SK-N-DZ (cell line): Measurements from ENCODE around the gene NUDT4B. TPM values are rescaled to one million over a fixed set of nuclear protein-coding genes. Genes with fewer than 3 reads are reported as not detected.
"Not testable (repeated sequence)": the region's sequence is repeated elsewhere in the genome, so short reads cannot be mapped to it uniquely, and the experiment has no call there.

Source experiments
- DNase-seq: peaks from one replicate; pipeline ENCODE4 v3.0.0-alpha.2; 2015; ENCODE audit warnings: low spot score
- polyA plus RNA-seq, 2 experiments: library from polyadenylated mRNA; depleted of rRNA; stranded (reverse); fragments of >200 nt; gene quantifications; 2 replicates each; pipeline ENCODE4 v1.2.3, GENCODE V29; 2014

The NUDT4B gene
- polyA plus RNA-seq (2014; cell fraction: cytosol; rRNA removed): 2.9 and 9.7 TPM in 2 replicates
- 4.0 and 4.6 TPM in 2 replicates for polyA plus RNA-seq (2014; cell fraction: nucleus; rRNA removed)

GRCh38 chr1:148748563-148749334 lies at the start of gene NUDT4B:
NUDT4B (plus strand) TSS chr1:148748774; CDS start chr1:148748953, 179 bp downstream.
- not testable (repeated sequence) for DNase-seq

GRCh38 chr1:148699357-148699756 lies 49.2 kb upstream of the NUDT4B start:
- not testable (repeated sequence) for DNase-seq

GRCh38 chr1:148702242-148702641 lies 46.3 kb upstream of the NUDT4B start:
- not testable (repeated sequence) for DNase-seq

DNA sequence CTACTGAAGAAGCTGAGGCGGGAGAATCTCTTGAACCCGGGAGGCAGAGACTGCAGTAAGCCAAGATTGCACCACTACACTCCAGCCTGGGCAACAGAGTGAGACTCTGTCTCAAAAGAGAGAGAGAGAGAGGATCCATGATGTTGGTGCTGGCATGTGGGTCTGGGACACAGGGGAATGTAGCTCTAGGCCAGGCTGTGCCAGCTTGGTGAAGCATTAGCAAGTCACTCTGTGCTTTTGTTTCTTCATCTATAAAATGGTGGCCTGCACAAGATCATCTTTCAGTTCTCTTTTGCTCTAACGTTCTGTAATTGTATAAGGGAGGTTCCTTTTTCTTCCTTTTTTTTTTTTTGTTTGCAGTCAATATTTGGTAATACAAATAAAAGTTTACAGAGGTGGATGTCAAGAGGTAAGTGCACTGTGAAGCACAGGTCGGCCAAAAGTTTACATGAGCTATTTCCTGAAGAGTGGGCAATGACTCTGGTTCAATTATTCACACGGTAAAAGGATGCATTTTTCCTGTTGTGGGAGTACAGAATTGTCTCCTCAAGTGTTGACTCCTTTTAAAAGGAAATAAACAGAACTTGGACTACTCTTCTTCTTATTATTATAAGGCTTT lies 44.5 kb upstream of the NUDT4B start:
- DNase-seq: not testable (repeated sequence)

DNA sequence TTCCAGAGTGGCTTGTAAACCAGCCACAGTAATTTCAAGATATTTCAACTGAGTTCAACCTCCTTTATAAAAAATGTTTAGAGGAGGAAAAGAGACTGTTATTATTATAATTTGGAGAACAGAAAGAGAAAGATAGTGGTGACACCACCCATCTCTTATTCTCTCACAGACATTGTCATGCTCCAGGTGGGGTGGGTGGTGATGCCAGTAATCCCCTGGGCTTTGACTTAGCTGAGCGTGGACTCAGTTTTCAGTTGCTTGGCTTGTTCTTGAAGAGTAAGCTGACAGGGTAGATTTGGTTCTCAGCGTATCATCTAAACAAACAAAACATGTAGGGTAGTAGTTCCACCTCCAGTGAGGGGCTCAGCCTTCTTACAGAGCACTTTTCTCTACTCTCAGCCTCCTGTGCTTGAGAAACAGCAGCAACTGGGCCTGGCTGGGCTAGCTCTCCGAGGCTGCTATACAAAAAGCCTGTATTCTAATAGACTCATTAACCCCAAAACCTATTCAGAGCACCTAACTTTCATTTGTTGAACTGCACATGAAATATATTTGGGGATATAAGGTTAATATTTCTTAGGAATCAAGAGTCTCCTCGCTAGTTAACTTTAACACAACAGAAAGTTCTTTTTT lies 43.1 kb upstream of the NUDT4B start:
- not testable (repeated sequence) for DNase-seq

DNA sequence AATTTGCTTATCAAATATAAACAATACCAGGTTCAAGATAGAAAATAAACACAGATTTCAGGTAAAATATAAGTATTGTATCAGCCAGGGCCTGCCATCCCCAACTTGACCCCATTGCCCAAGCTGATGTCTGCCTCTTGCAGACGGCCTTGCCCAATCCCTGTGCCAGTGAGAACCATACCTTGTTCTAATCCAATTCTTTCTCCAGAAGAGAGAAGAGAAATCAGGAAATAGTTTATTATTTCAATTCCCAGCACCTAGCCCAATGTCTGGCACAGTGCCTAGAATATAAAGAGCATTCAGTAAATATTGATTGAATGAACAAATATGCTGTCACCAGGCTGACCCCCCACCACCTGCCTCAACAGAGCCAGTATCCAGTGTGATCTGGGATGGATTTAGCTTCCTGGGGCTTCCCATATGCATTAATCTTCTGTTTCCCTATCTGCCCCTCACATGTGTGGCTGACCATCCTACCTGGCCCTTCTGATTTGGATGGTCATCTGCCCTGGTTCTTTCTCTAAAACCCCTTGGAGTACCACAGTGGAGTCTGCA lies 39.7 kb upstream of the NUDT4B start:
- not testable (repeated sequence) for DNase-seq

DNA sequence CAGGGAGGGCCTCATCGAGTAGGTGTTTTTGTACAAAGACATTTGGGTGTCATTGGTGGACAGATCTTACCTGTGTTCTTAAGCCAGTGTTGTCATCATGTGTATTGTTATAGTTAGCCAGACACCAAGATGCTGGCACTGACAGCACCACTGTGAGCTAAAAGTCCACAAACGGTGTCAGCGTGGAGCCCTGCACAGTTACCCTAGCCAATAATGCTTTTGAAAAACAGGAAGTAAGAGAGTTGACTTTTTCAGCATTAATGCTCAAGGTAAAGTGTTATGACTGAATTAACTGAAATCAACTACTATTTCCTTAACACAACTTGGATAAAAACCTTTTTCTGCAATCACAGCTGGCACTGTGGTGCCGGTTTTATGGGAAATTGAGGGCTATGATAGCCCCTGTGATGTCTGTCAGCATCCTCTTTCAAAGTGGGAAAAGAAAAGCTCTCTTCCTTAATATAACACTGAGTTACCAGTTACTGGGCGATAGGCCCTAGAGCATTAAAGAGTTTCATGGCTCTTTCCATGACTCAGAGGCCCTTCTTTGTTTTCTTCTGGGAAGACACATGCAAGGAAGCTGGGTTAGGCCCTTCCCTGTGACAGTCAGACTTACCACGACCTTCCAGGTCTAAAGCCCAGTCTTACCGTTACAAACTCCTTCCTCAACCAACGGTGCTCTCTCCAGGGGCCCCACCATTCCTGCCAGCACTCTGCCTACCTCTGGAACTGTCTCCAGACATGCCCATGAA lies 37.6 kb upstream of the NUDT4B start:
- not testable (repeated sequence) for DNase-seq

- not testable (repeated sequence) for DNase-seq
These were observed 36.2 kb upstream of the NUDT4B start for GRCh38 chr1:148712353-148712752.

- DNase-seq: not testable (repeated sequence)
These were observed 33.1 kb upstream of the NUDT4B start for GRCh38 chr1:148715518-148715917.

DNA sequence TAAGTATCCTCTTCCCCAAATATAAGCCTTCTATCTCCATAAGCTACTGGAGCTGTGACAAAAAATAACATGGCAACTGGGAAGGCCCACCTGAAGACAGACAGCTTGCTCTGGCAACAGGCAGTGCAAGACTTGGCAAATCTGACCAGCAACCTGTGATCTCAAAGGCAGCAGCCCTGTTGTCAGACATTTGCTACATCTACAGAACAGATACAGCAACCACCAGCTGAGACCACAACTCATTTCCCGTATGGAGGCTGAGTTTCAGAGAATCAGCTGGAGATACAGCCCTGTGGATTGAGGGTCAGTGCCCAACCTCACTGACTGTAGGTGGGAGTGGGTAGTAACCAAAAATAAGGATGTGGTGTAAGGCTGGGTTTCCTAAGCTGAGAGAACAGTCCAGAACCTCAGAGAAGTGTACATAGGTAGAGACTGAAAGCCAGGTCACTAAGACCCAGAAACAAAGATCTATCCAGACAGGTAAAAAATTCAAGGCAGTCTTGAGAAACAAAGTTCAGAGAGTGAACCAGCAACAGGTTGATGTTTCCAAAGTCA lies 31.5 kb upstream of the NUDT4B start:
- DNase-seq: not testable (repeated sequence)

DNA sequence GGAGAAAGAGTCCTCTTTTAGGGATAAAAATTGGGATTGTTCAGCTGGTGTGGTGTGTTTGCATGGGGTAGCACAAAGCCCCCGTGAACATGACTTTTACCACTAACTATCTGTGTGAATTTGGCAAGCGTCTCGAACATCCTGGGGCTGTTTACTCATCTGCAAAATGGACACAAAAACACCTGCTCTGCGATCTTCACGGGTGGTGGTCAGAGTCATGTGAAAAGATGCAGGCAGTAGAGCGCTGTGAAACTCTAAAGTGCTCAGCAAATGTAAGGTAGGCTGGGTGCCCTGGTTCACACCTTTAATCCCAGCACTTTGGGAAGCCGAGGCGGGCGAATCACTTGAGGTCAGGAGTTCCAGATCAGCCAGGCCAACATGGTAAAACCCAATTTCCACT lies 27.7 kb upstream of the NUDT4B start:
- not testable (repeated sequence) for DNase-seq

DNA sequence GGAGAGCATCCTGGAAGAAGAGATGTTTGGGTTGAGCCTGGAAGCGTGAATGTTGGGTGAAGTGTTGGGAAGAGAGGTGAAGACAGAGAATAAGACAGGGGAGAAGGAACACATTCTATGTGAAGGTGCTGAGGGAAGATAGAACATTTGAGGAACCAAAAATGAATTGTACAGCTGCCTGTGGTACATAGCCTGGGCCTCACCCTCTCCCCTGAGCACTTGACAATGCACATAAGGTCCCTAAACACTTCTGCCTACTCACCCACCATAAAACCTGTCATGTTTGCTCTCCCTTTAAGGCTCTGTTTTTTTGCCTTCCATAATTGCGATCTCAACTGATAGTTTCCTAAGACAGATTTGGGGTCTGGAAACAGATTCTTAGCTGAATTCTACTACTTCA lies 25.8 kb upstream of the NUDT4B start:
- not testable (repeated sequence) for DNase-seq

DNA sequence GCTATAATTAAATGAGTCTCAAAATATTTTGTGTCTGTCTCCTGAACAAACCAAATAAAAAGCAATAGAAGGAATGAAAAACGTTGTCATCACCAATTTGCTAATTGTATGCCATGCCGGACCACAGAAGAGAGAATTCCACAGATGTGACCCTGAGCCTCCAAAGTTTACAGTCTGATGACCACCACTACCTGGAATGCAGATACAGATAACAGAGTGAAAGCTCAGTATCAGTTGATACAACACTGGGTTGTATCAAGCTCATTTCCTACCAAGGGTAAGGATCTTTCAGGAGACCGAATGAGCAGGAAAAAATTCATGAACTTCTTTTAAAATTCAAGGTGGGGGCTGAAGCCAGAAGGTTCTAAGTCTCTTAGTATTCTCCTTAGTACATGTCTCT lies 25.1 kb upstream of the NUDT4B start:
- not testable (repeated sequence) for DNase-seq

- not testable (repeated sequence) for DNase-seq
These were observed 23.7 kb upstream of the NUDT4B start for GRCh38 chr1:148724872-148725271.

GRCh38 chr1:148727862-148728261 lies 20.7 kb upstream of the NUDT4B start:
- not testable (repeated sequence) for DNase-seq

DNA sequence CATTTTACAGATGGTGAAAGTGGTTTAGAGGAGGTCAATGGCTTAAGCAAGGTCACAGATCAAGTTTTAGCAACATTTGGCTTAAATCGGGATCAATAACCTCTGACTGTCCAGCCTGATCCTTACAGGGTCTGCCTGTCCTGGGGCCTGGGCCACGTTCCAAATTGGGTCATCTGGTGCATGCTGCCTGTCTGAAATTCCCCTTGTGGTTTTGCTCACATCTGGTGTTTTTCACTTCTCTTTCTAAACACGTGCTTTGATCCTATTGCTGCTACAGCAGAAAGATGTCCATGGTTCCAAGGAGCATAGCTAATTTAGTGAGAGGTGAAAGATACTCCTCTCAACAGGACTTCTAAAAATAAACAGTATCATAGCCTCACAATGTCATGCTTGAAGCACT lies 19.4 kb upstream of the NUDT4B start:
- DNase-seq: not testable (repeated sequence)

DNA sequence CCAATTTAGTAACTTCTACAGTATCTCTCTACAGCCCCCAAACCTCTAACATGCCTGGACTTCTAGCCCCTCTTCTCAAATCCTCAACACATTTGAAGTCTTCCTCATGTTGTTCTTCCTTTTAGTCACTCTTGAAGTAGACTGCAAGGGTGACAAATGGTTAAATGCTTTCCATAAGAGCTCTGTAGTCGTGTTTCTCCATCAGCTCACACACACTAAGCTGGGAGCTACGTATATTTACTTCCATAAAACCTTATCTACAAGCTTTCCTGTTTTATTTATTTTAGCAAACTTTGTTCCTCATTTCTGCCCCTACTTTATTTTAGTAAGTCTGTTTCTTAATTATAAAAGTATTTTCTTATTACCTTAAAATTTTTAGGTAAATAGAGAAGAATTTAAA lies 19.0 kb upstream of the NUDT4B start:
- not testable (repeated sequence) for DNase-seq

DNA sequence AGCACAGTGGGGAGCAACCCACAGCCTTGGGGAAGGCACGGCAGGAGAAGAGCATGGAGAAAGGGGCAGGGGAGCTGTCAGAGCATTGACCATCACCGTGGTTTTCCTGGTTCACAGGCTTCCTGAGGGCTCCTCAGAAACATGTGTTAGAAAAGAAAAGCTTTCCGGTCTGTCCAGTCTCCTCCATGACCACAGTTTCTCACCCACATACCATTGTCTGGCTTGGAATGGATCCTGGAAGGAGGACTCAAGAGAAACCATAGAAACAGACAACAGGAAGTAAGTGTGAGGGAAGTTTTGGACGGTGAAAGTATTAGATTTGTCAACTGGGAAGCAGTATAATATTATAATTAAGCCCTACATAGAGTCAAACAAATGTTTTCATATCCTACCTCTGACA lies 16.3 kb upstream of the NUDT4B start:
- not testable (repeated sequence) for DNase-seq

- not testable (repeated sequence) for DNase-seq
These were observed 14.8 kb upstream of the NUDT4B start for GRCh38 chr1:148733585-148734310.

GRCh38 chr1:148734311-148734662 lies 14.3 kb upstream of the NUDT4B start:
- DNase-seq: not testable (repeated sequence)
